ENCODE results near the gene SERPINA5.
"Not testable (repeated sequence)": the region's sequence is repeated elsewhere in the genome, so short reads cannot be mapped to it uniquely, and the experiment has no call there.

Gene SERPINA5

DNA sequence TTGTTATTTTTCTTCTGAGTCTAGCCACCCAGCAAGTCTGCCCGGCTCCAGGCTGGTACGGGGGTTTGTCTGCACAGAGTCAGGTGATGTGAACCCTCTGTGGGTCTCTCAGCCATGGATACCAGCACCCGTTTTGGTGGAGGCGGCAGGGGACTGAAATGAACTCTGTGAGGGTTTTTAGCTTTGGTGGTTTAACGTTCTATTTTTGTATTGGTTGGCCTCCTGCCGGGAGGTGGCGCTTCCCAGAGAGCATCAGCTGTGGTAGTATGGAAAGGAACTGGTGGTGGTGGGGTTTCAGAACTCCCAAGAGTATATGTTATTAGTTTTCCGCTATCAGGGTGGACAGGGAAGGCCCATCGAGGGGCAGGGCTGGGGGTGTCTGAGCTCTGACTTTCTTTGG is 25.2 kb upstream of the SERPINA5 start:
- no peak for DNase-seq

DNA sequence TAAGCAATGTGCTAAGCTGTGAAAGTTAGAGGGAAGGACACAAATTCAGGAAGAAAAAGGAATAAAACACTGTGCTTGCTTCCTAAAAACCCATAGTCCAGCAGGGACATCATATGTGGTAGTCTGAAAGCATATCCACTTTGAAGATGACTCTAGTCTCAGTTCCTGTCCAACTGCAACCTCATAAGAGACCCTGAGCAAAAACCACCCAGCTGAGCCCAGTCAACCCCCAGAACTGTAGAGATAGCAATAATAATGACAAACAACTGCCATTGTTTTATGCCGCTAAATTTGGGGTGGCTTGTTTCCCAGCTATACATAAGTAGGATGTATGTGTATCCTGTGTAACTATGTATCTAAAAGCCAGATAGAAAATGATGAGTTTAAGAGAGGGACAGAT is 23.9 kb upstream of the SERPINA5 start:
- DNase-seq: no peak

DNA sequence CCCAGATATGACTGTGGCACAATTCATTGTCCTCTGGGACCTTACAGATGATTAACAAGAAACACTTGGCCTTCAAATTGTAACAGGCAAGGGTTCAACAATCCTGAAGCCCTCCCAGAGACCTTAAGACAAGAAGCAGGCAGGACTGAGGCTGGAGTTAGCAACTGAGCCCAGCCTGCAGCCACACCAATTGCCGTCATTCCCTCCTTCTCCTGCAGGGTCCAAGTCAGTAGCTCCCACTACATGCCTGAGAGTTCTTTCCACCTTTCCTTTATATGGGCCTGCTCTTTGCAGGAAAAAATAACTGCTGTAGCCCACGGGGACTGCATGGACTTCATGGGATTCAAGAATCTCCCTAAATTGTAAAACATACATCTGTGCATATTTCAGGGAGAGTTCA is 22.4 kb upstream of the SERPINA5 start:
- DNase-seq: no peak

DNA sequence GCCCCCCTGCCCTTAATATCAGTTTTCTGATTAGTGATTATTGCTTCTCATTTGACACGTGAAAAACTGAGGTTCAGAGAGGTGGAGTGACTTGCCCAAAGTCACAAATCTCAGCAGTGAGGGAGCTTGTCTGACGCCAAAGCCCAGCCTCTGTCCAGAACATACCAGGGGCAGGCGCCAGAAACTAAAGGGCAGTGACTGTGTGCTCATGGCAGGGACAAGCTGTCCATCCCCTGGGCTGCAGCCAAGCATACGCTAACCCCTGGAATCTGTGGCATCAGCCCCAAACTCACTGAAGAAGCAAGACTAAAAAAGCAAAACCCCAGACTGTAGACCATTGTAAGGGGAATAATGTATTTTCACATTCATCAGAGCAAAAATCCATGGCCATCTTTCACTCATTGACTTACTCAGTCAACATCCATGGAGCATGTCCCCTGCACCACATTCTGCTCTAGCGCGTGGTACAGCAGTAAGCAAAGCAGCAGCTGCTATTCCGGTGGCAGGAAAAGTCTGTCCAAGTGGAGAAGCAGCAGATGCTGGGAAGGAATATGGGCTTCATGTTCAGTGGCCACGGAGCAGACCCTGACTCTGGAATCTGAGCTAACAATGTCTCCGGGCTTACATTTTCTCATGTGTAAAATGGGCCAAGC is 21.5 kb upstream of the SERPINA5 start:
- no peak for DNase-seq

DNA sequence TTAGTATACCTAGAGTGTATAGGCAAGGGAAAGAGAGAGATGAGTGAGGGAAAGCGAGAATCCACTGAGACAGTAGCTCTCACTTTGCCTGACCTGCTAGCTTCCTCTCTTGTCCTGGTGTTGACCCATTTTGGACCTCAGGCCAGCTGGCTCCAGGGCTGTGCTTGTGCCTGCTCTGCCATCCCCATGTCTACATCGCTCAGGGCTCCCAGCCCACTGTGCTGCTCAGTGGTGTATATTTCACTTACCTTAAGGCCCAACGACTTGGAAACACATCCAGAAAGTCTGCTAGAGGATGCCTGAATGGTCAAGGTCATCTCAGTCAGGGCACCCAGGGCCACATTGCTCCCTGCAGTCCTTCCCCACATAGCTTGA is 20.9 kb upstream of the SERPINA5 start:
- DNase-seq: no peak

DNA sequence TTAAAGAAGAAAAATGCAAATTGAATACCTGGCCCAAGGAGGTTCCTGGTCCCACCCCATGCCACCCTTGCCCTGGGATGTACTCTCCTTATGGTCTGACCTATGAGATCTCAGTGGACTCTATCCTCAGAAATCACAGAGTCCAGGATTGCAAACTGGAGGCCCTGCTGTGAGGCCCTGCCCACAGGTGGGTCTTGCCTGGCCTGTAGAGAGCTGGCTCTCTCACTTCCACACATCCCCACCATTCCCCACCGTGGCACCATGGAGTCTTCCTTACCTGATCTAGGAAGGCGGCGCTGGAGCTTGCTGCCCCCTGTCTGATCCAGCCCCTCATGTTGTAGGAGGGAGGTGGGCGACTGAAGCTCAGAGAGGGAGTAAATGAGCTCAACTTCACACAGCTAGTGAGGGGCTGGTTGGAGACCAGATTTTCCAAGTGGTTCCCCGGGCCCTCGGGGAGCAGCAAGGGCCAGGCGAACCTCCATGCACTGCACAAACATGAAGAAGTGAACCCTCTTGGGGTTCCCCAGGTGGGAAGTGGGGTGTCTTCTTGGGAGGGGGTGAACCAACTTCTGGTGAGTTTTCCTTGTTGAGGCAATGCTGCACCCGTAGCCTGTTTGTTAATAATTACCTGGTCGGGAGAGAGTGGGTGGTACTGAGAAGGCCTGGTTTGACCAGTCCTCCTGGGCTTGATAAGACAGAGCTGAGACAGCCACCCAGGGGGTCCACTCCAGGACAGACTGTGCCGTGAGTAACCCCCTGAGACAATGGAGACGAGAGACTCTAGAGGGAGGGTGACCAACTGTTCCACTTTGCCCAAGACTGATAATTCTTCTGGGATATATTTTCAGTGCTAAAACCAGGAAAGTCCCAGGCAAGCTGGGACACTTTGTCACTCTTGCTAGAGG is 20.2 kb upstream of the SERPINA5 start, which contains the start of gene SERPINA4:
TSS of gene SERPINA4 (plus strand) at position 692 of the 905 bp plus-strand sequence. CDS start 2,041 bp downstream, outside the sequence.
- DNase-seq: no peak

DNA sequence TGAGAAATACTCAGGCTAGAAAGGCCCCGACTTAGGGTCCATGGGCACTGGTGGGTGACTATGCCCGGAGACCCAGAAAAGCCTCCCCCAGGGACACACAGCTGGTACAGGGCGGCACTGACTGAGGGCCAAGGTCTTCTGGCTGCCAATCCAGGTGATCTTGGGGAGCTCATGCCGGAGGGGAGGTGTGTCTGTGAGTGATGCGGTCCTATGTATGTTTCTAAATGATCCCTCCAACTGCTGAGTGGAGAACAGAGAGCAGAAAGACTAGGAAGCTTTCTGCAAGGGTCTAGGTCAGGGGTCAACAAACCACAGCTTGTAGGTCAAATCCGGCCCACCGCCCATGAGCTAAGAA is 19.6 kb upstream of the SERPINA5 start:
- no peak for DNase-seq

DNA sequence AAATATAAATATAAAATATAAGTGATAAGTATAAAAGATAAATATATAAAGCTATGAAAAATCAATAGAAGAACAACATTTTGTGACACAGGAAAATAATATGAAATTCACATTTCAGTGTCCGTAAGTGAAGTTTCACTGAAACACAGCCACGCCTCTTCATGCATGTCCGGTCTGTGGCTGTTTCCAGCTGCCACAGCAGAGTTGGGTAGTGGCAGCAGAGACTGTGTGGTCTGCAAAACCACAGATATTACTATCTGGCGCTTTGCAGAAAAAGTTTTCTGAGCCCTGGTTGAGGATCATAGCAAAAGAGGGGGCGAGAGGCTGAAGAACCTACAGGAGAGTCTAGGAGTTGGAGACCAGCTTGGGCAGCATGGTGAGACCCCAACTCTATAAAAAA is 19.2 kb upstream of the SERPINA5 start:
- no peak for DNase-seq

DNA sequence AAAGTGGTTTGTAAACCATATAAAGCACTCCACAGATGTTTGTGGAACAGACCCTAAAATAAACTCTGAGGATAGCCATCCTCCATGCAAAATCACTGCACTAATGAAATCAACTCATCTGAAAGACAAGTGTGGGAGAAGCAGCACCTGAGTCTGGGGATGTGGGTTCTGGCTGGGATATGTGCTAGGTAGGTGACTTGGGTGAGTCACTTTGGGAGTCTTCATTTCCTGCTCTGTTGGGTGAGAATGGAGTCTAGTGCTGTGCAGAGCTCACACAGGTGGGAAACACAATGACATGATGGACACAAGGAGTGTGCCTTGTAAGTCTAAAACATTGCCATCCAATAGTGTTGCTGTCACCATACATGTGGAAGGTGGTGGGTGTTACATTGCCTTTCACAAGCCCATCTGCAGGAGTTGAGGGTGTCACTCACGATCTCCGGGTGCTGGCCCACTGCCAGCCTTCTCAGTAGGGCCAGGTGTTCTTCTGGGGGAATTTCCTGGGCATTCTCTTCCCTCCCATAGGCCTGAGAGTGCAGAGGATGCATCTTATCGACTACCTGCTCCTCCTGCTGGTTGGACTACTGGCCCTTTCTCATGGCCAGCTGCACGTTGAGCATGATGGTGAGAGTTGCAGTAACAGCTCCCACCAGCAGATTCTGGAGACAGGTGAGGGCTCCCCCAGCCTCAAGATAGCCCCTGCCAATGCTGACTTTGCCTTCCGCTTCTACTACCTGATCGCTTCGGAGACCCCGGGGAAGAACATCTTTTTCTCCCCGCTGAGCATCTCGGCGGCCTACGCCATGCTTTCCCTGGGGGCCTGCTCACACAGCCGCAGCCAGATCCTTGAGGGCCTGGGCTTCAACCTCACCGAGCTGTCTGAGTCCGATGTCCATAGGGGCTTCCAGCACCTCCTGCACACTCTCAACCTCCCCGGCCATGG is 18.0 kb upstream of the SERPINA5 start:
- DNase-seq: no peak

DNA sequence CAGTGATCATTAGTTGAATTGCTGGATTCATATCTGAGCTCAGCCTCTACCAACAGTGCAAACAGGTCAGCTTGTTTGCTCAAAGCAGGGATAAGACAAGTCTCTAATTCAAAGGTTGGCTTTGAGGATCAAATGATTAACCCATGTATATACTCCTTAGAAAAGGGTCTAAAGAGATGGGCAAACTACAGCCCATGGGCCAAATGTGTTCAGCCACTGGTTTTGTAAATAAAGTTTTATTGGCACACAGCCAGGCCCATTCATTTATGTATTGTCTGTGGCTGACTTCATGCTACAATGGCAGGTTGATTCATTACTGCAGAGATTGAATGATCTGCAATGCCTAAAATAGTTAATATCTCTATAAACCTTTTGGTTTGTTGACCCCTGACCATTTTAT is 16.8 kb upstream of the SERPINA5 start:
- no peak for DNase-seq

DNA sequence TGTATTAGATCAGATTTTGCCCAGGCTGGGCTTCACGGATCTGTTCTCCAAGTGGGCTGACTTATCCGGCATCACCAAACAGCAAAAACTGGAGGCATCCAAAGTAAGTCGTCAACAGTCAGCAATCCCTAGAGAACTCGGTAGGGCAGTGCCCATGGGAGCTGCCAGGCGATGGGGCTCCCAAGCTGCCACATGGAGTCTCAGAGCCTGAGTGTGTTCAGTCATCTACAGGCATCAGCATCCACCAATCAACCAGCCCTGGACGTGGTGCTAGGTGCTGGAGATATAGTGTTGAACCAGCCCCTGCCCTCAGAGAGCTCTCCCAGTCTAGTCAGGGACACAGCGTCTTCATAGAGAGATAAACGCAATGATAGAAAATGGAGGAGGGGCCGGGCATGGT is 13.0 kb upstream of the SERPINA5 start:
- no peak for DNase-seq

DNA sequence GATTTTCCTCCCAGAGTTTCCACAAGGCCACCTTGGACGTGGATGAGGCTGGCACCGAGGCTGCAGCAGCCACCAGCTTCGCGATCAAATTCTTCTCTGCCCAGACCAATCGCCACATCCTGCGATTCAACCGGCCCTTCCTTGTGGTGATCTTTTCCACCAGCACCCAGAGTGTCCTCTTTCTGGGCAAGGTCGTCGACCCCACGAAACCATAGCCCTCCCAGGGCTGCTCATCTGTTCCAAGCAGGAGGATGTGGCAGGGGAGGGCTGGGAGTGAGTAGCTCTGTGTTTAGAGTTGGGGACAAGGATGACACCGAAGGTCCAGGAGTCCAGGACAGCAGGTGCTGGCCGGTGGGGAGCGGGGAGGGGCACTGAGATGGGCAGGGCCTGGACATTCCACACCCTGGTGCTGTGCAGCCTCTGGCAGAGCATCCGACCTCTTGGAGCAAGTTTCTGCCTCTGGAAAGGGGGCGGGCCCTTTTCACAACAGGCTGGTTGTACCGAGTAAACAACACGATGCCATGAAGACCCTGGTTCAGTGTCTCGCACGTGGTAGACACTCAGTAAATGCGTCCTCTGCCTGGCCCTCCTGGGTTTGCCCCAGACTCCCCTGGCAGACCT is 11.7 kb upstream of the SERPINA5 start:
- DNase-seq: no peak

DNA sequence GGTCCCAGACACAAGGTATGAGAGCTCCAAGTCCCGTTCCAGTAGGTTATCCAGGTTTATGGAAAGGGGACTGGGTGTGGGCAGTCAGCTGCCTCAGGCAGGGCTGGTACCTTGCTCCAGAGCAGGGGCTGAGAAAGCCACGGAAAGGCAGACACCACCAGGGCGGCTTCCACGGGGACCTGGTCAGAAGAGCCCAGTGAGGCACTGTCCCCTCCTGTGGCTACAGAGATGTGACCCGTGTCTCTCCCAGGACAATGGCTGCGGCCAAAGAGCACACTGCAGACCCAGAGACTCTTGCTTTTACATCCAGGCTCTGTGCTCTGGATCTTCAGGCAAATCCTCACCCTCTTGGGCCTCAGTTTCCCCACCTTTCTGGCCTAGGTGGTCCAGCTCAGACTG is 11.2 kb upstream of the SERPINA5 start:
- DNase-seq: no peak

DNA sequence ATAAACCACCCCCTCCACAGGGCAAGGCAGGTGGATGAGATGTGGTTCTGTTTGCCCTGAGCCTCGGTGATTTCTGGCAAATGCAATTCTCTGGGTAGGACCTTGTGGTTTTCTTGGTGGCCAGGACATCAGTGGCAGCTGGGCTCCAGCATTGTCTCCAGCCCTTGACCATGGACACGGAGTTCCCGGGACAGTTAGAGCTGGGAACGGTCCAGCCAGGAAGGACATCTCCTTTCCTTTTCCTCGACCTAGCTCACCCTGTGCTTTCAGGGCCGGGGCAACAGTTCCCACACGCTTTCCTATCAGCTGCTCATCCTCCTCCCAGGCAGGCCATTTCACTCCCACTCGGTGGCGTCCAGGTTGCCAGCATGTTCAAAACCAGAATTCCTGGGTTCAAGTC is 10.8 kb upstream of the SERPINA5 start:
- DNase-seq: no peak

DNA sequence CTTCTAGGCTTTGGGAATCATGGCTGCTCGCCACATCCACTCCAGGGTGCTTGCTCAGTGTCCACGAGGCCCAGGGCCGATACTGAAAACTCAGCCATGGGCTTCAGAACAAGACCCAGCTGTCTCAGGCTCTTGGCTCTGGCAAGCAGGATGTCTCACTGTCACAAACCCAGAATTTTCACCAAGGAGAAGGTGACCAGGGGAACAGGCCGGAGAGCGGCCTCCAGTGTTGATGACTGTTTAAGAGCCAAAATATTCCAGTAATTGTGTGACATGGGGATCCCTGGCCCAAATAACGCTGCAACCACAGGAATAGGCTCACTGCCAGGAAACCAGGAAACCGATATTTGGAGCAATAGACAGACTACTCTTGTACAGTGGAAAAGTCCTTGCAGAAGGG is 9.8 kb upstream of the SERPINA5 start:
- no peak for DNase-seq

DNA sequence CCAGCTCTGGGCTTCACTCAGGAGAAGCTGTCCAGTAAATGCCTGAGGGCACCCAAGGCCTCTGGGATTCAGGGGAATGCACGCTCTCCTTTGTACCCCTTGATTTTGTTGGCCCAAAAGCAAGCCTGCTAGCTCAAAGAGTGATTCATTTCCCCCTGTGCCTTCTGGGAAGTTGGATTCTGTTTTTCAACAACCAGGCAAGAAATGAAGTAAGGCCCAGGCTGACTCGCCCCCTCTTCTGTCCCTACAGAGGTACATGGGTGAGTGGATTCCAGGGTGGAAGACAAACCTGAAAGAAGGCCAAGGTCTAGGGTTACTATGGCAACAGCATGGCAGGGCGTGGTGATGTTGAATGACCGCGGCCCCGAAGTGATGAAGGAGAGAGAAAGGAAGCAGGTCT is 9.3 kb upstream of the SERPINA5 start:
- DNase-seq: no peak

DNA sequence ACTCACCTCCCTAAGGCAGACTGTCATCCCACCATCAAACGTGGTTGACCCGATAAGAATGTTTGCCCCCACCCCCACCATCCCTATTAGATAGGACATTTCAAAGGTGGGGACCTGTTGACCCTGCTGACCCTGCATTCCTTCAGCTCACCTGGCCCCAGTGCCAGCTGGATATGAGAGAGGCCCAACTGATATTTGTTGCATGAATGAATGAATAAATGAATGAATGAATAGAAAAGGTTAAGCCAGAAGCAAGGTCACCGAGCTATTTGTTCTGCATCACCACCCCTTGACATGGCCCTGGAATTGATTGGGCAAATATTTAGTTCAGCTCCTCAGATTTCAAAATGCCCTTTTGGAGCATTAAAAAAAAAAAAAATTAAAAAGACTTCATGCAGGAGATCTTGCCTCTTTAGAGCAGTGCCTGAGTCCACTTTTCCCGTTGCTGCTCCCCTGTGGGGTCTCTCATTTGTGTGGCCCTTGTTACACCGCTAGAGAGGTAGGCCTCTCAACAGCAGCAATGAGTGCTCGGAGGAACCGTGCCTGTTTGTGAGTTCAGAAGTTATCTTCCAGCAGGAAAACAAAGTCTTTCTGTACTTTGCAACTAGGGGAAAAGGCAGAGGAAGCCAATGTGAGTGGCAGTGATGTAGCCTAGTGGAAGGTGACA is 8.5 kb upstream of the SERPINA5 start:
- no peak for DNase-seq

DNA sequence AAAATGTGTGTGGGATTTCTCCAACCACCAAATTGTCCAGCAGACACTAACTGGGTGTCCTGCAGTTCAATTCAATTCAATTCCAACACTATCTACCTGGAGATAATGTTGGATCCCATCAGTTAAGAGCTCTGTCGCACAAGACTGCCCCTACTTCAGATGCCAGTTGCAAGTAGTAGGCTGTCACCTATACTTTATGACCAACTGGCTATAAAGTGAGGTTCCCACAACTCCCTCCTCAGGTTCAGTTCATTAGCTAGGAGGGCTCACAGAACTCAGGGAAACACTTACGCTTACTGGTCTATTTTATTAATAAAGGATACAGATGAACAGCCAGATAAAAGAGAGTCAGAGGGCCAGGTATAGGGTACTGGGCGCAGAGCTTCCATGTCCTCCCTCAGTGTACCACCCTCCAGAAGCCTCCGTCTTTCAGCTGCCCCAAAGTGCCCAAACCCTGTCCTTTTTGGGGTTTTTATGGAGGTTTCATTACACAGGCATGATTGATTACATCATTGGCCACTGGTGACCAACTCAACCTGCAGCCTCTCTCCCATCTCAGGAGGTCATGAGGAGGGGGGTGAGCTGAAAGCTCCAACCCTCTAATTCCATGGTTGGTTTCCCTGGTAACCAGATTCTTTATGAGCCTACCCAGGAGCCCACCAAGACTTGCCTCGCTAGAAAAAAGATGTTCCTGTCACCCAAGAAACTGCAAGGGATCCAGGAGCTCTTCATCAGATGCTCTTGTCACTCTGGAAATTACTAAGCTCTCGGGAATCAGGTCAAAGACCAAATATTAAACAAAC is 7.5 kb upstream of the SERPINA5 start:
- DNase-seq: no peak

DNA sequence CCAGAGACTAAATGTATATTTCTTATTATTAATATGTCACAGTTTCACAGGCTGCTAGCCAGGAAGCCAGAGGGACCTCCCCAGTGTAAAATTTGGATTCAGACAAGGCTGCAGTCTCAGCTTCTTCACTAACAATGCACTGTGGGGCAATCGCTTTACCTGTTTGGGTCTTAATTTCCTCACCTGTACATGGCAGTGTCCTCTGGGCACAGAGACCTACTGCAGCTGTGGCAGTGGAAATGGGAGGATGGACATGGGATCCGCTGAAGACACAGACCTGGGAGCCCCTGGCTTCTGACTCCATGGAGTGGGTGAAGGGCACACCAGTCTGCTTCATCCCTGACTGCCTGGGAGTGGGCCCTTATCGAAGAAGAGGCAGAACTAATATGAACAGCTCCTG is 6.9 kb upstream of the SERPINA5 start:
- DNase-seq: no peak

DNA sequence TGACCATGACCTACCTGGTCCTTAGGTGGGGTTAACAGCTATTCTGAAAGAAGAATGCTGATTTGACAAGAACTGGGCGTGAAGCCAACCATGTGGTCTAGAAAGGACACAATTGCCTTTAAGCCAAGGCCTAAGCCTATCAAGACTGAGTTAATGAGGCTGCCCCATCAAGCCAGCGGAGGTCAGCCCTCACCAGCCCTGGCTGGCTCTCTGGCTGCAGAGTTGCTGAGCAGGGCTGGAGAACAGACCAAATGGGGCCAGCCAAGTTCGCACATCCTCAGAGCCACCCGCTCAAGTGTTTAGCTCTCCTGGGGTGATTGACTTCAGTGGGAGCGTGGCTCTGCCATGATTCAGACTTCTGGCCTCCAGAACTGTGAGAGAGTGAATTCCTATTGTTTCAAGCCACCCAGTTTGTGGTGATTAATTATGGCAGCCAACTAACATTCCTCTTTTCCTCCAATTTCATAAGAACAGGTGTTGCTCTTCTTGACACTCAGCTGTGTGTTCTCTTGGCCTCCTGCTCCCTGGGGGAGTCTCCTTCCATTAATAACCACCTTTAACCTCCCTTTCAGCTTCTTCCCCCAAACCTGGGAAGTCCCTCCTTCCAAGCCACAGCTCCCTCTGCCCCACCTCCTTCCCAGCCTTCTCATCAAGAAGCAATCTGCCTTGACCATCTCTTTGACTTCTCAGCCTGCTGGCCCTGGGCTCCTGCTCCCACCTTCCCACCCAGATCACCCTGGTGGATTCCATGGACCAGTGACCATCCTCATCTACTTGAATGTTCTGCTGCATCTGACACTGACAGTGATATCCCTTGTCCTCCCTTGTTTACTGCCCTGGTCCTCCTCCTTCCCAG is 5.3 kb upstream of the SERPINA5 start:
- DNase-seq: no peak

DNA sequence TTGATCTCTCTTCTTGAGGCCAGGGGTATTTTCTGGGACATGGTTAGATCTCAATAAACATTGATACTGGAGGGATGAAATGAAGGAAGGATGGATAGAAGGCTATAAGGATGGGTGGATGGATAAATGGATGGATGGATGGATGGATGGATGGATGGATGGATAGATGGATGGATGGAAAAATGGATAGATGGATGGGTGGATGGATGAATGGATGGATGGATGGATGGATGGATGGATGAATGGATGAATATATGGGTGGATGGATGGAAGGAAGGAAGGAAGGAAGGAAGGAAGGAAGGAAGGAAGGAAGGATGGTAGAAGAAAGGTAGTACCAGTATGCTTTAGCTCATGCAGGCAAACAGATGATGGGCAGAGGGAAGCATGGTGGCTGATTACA is 3.8 kb upstream of the SERPINA5 start:
- not testable (repeated sequence) for DNase-seq

Measured in OCI-M1 (cell line).